BJ (cell line): ENCODE measurements around the gene OBSL1. TPM values are rescaled to one million over a fixed set of nuclear protein-coding genes. Genes with fewer than 3 reads are reported as not detected.

Experiments
- CTCF ChIA-PET: fragments of 350-600 bp; formaldehyde crosslinking; extraction: SDS; loops from one replicate; lab custom pipeline; 2021; ENCODE audit warnings: antibody characterized with exemption, inconsistent platforms; lab: Yijun Ruan, JAX
- POLR2A ChIA-PET: fragments of 300-600 bp; sonication (Branson Sonifier 250); formaldehyde crosslinking; extraction: SDS; loops from one replicate; lab custom pipeline; 2021; ENCODE audit warnings: antibody characterized with exemption; lab: Charles Lee
- DNase-seq: peaks from one replicate; pipeline ENCODE4 v3.0.0-alpha.2; 2011; ENCODE audit warnings: low read depth
- H3K27me3 ChIP-seq: 2 replicates; pipeline ENCODE4 v1.6.0; 2011; ENCODE audit warnings: low read length; ENCODE audit not compliant: control insufficient read depth, insufficient read depth
- H3K36me3 ChIP-seq: 2 replicates; pipeline ENCODE4 v1.5.1; 2011; ENCODE audit warnings: low read length; ENCODE audit not compliant: control insufficient read depth, insufficient read depth
- H3K4me3 ChIP-seq: 2 replicates; pipeline ENCODE4 v1.5.1; 2011; ENCODE audit warnings: low read depth, mild to moderate bottlenecking, control low read depth, low read length
- polyA plus RNA-seq: library from polyadenylated mRNA; depleted of rRNA; stranded (reverse); fragments of >200 nt; gene quantifications from 2 replicates; pipeline ENCODE4 v1.2.3, GENCODE V29; 2011
- TF ChIP-seq, protein P1 (sequence below): IDR thresholded peaks from 2 replicates; pipeline ENCODE4 v1.5.1; 2011; ENCODE audit warnings: low read depth, mild to moderate bottlenecking, control low read depth, inconsistent platforms, low read length, moderate library complexity; ENCODE audit not compliant: insufficient read depth

Gene OBSL1
- polyA plus RNA-seq, 1 experiment, result 75.9 TPM

DNA sequence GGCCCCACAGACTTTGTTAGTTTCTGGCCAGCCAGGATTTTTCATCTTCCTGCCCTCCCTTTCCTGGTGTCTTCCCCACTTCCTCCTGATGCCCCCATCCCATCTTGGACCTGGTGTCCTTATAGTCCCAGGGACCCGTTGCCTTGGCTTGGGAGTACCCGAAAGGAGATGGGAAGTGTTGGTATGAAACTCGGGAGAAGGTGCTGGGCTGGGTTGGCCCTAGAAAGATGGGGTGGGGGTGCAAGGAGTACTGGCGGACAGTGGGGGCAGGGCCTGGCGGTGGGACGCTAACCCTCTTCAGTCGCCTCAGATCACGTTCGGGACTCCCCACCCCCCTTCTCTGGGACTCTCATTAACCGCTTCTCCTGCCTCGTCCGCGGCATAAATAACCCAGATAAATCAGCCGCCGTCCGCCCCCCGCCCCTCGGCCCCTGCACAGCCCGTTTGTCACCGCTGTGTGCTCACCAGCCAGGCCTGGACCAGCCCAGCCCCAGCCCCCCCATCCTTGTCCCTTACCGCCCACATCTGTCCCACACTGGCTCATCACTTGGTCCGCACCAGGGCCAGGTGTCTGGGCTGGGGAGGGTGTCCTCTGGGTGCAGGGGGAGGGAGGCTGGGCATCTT is 60.7 kb downstream of the OBSL1 start:
- Histone ChIP-seq H3K27me3 (peaks cover 29% of the 10 kb centered on the region), H3K4me3 (no peak overlapping the region), H3K36me3 (peaks cover 8% of the 10 kb centered on the region)
- DNase-seq, result no peak
- POLR2A ChIA-PET, result interaction anchor here (0.6 to 1.4 kb wide), 3 partner anchors 12 to 116 kb away, joined by 4 to 10 read pairs (median 5); partner anchors contain the start of gene GMPPA
- TF ChIP-seq, protein P1, sequence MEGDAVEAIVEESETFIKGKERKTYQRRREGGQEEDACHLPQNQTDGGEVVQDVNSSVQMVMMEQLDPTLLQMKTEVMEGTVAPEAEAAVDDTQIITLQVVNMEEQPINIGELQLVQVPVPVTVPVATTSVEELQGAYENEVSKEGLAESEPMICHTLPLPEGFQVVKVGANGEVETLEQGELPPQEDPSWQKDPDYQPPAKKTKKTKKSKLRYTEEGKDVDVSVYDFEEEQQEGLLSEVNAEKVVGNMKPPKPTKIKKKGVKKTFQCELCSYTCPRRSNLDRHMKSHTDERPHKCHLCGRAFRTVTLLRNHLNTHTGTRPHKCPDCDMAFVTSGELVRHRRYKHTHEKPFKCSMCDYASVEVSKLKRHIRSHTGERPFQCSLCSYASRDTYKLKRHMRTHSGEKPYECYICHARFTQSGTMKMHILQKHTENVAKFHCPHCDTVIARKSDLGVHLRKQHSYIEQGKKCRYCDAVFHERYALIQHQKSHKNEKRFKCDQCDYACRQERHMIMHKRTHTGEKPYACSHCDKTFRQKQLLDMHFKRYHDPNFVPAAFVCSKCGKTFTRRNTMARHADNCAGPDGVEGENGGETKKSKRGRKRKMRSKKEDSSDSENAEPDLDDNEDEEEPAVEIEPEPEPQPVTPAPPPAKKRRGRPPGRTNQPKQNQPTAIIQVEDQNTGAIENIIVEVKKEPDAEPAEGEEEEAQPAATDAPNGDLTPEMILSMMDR, result 0 out of 2 replicates have a peak, but pooled peaks have one; percentile 1
- CTCF ChIA-PET, result interaction anchor here (0.9 to 42.0 kb wide), 17 partner anchors 0 to 434 kb away, joined by 3 to 872 read pairs (median 5); partner anchors contain the start of genes ASIC4, CHPF, GMPPA and TMEM198

DNA sequence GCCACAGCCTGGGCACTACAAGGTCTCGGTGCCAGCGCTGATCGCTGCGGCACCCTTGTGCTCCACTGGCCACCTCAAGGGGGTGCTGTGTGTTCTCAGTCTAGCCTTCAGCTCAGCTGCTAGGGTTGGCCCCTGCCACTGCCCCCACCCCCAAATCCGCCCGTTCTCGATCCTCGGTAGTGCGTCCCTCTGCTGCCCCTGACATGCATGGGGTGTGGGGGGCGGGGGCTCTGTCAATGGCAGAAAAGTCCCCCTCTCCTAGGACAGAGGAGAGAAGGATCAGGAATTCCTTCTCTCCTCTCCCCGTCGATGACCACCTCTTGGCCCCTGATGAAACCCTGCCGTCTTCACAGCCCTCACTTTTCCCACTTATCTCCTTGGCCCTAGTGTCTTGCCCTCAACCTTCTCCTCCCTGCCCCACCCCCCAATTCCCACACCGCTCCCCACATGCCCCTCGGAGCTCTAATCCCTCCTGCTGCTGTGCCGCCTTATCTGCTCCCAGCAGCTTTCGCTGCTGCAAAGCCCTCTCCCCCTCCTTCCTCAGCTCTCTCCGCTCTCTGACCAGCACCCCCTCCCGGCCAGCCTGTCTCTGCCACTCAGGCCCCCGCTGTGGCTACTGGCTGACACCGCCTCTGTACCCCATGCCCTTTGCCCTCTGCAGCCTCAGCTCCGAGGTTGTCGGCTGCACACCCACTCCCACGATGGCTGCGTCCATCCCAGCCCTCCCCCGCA is 61.4 kb downstream of the OBSL1 start:
- TF ChIP-seq, protein P1, result peak; percentile 87
- no peak for DNase-seq
- Histone ChIP-seq H3K27me3 (peaks cover 25% of the 10 kb centered on the region), H3K4me3 (peak overlapping the region; percentile 11), H3K36me3 (peaks cover 12% of the 10 kb centered on the region)
- CTCF ChIA-PET, result interaction anchor here (0.6 to 42.0 kb wide), 17 partner anchors 12 to 1663 kb away, joined by 3 to 872 read pairs (median 5); partner anchors contain the start of genes ASIC4, CHPF, GMPPA and TMEM198
- POLR2A ChIA-PET, result interaction anchor here (0.5 to 1.4 kb wide), 3 partner anchors 10 to 115 kb away, joined by 4 to 10 read pairs (median 5); no protein-coding TSS in a partner anchor

DNA sequence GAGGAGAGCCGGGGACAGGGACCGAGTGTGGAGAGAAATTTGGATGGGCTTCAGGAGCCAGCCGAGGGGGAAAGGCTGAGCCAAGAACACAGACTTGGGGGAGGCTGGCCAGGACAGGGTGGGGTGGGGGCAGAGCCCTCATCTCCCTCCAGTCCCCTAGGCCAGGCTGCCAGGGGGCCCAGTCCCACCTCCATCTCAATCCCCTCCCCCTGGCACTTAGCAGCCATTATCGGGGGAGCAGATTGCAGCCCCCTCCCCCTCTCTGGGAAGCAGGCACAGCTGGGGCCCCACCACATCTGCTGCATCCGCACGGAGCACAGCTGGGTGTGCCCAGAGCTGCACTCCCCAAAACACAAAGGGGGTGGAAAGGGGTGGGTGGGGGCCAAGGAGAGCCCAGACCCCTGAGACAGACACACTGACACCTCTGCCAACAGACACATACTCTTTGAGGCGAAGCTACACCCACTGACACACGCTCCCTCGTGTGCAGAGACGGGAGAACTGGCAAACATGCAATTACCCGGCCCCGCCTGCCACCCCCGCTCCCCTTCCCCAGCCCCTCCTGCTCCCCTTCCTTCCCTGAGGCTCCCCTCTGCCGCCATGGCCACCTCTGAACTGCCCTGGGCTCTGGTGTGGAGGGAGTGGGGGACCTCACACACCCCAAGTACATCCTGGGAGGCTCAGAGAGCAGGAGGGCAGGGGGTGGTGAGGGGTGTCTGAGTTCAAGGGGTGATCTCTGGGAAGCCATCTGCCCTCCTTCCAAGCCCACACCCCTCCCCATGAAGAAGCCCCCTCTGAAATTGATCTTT is 62.2 kb downstream of the OBSL1 start:
- Histone ChIP-seq H3K36me3 (peaks cover 18% of the 10 kb centered on the region), H3K4me3 (no peak overlapping the region), H3K27me3 (peaks cover 25% of the 10 kb centered on the region)
- TF ChIP-seq, protein P1, result no peak
- DNase-seq, result no peak
- CTCF ChIA-PET, result interaction anchor here (0.6 to 42.0 kb wide), 13 partner anchors 11 to 1664 kb away, joined by 3 to 872 read pairs (median 6); partner anchors contain the start of genes ASIC4, CHPF, DNPEP and GMPPA
- POLR2A ChIA-PET, result interaction anchor here (1.4 kb wide), 1 partner anchor 11 kb away, joined by 4 read pairs; no protein-coding TSS in a partner anchor

DNA sequence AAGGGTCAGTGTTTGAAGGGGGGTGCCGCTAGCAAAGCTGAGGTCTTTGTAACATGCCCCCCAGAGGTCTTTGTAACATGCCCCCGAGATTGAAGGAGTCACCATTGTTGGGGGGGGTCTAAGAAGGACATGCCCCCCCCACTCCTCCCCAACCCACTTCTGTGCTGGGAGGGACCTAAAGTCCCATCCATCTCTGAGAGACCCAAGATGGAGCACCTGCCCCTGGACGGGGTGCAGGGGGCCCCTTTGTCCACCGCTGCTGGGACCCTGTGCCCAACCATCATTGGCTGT is 63.0 kb downstream of the OBSL1 start:
- Histone ChIP-seq H3K4me3 (no peak overlapping the region), H3K36me3 (peaks cover 24% of the 10 kb centered on the region), H3K27me3 (peaks cover 19% of the 10 kb centered on the region)
- TF ChIP-seq, protein P1, result no peak
- ChIA-PET CTCF (interaction anchor here (1.6 to 42.0 kb wide), 5 partner anchors 10 to 120 kb away, joined by 4 to 872 read pairs (median 12); partner anchors contain the start of genes ASIC4, CHPF, DNPEP and GMPPA), POLR2A (interaction anchor here (0.7 kb wide), 1 partner anchor 77 kb away, joined by 6 read pairs; no protein-coding TSS in a partner anchor)
- no peak for DNase-seq
